Stimulated activated naive CD4-positive, alpha-beta T cell (primary cell): ENCODE results near the gene PCDHGA11.
"Not testable (repeated sequence)": the region's sequence is repeated elsewhere in the genome, so short reads cannot be mapped to it uniquely, and the experiment has no call there.

Source experiments
- DNase-seq, 6 experiments: peaks; one replicate each; lab custom pipeline; 2025; lab: John Stamatoyannopoulos, UW

Gene PCDHGA11

DNA sequence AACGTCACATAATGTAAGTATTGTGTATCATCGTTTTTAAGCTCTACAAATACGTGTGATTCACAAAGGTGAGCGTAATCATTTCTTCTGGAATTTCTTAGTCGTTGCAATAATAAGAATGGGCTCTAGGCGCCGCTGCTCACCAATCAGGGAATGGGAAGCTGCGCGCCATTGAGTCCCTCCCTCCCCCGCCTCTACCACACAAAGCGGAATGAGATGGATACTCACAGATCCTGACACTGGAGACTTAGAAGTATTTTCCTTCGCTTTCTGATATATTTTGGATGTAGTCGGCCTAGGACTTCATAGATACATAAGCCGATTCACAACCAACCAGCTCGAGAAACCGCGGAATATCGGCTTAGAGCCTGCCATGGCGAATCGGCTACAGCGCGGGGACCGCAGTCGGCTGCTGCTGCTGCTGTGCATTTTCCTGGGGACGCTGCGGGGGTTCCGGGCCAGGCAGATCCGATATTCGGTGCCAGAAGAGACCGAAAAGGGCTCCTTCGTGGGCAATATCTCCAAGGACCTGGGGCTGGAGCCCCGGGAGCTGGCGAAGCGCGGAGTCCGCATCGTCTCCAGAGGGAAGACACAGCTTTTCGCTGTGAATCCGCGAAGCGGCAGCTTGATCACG lies at the start of gene PCDHGA11:
TSS of gene PCDHGA11 (plus strand) at position 197 of the 634 bp plus-strand sequence. CDS start at position 374, 177 bp downstream.
- DNase-seq: peak in 3 of 6 experiments; percentile 5 to 57 (median 33)

DNA sequence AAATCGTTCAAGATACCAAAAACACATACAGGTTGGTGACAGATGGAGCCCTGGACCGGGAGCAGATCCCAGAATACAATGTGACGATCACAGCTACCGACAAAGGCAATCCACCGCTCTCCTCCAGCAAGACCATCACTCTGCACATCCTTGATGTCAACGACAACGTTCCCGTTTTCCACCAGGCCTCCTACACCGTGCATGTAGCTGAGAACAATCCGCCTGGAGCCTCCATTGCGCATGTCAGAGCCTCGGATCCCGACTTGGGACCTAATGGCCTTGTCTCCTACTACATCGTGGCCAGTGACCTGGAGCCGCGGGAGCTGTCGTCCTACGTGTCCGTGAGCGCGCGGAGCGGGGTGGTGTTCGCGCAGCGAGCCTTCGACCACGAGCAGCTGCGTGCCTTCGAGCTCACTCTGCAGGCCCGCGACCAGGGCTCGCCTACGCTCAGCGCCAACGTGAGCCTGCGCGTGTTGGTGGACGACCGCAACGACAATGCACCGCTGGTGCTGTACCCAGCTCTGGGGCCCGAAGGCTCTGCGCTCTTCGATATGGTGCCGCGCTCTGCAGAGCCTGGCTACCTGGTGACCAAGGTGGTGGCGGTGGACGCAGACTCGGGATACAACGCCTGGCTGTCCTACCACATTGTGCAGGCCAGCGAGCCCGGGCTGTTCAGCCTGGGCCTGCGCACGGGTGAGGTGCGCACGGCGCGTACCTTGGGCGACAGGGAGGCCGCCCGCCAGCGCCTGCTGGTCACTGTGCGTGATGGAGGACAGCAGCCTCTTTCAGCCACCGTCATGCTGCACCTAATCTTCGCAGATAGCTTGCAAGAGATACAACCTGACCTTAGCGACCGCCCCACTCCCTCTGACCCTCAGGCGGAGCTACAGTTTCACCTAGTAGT lies 49.0 kb upstream of the PCDHGA11 start:
- DNase-seq: no peak

DNA sequence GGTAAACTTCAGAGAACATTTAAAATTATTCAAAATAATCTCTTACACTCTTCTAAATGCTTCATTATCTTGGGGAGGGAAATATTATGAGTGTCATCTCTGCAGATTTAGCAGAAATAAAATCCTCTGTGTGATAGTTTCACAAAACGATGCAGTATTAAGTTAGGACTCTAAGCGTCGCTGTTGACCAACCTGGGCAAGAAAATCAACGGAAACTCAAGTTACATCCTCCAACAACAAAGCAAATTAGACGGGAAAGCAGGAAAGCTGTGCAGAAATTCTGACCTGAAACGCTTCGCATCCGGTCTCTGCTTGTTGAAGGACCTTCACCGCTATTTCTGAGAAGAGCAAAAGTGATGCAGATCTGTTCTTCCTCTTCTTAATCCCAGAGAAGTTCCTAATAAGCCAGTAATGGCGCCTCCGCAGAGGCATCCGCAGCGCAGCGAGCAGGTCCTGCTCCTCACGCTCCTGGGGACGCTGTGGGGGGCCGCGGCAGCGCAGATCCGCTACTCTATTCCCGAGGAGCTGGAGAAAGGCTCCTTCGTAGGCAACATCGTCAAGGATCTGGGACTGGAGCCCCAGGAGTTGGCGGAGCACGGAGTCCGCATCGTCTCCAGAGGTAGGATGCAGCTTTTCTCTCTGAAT lies 47.1 kb upstream of the PCDHGA11 start, which contains the start of gene PCDHGA6:
TSS of gene PCDHGA6 (plus strand) at position 219 of the 645 bp plus-strand sequence. CDS start at position 412, 193 bp downstream.
- DNase-seq: no peak

DNA sequence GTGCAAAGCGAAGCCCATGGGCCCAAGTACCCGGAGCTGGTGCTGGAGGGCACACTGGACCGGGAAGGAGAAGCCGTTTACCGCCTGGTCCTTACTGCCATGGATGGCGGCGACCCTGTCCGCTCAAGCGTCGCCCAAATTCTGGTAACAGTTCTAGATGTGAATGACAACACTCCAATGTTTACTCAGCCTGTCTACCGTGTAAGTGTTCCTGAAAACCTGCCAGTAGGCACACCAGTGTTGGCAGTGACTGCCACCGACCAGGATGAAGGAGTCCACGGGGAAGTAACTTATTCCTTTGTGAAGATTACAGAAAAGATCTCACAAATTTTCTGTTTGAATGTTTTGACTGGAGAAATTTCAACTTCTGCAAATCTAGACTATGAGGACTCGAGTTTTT lies 46.2 kb upstream of the PCDHGA11 start:
- no peak for DNase-seq

DNA sequence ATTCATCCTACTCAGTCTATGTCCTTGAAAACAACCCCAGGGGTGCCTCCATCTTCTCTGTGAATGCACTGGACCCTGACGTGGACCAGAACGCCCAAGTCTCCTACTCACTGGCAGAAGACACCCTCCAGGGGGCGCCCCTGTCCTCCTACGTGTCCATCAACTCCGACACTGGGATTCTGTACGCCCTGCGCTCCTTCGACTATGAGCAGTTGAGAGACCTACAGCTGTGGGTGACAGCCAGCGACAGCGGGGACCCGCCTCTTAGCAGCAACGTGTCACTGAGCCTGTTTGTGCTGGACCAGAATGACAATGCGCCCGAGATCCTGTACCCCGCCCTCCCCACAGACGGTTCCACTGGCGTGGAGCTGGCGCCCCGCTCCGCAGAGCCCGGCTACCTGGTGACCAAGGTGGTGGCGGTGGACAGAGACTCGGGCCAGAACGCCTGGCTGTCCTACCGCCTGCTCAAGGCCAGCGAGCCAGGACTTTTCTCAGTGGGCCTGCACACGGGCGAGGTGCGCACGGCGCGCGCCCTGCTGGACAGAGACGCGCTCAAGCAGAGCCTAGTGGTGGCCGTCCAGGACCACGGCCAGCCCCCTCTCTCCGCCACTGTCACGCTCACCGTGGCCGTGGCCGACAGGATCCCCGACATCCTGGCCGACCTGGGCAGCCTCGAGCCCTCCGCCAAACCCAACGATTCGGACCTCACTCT lies 45.3 kb upstream of the PCDHGA11 start:
- not testable (repeated sequence) for DNase-seq

DNA sequence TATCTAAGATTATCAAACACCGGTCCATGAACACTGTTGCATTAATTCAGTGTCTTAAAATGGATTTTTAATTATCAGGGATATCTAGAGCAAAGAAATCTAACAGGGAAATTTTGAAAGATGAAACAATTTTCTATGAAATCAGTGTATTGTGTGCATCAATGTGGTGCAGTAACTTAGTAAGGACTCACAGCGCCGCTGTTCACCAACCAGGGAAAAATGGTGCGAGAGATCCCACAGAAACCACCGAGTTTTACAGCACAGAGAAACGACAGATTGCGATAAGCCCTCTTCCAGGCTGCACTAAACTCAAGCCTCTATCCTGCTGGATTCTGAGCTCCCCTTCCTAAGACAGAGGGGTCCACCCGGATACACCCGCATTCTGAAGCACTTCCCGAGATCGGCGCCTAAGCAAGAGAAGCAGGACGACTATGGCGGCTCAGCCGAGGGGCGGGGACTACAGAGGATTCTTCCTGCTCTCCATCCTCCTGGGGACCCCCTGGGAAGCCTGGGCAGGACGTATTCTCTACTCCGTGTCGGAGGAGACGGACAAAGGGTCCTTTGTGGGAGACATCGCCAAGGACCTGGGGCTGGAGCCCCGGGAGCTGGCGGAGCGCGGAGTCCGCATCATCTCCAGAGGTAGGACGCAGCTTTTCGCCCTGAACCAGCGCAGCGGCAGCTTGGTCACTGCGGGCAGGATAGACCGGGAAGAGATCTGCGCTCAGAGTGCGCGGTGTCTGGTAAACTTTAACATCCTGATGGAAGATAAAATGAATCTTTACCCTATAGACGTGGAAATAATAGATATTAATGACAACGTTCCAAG lies 38.2 kb upstream of the PCDHGA11 start, which contains the start of gene PCDHGA7:
TSS of gene PCDHGA7 (plus strand) at position 274 of the 826 bp plus-strand sequence. CDS start at position 432, 158 bp downstream.
- DNase-seq: no peak

DNA sequence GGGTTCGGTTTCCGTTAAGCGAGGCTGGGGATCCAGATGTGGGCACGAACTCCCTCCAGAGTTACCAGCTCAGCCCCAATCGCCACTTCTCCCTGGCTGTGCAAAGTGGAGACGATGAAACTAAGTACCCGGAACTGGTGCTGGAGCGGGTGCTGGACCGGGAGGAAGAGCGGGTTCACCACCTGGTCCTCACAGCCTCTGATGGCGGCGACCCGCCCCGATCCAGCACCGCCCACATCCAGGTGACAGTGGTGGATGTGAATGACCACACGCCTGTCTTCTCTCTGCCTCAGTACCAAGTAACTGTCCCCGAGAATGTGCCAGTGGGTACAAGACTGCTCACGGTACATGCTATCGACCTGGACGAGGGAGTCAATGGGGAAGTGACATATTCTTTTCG lies 37.5 kb upstream of the PCDHGA11 start:
- no peak for DNase-seq

DNA sequence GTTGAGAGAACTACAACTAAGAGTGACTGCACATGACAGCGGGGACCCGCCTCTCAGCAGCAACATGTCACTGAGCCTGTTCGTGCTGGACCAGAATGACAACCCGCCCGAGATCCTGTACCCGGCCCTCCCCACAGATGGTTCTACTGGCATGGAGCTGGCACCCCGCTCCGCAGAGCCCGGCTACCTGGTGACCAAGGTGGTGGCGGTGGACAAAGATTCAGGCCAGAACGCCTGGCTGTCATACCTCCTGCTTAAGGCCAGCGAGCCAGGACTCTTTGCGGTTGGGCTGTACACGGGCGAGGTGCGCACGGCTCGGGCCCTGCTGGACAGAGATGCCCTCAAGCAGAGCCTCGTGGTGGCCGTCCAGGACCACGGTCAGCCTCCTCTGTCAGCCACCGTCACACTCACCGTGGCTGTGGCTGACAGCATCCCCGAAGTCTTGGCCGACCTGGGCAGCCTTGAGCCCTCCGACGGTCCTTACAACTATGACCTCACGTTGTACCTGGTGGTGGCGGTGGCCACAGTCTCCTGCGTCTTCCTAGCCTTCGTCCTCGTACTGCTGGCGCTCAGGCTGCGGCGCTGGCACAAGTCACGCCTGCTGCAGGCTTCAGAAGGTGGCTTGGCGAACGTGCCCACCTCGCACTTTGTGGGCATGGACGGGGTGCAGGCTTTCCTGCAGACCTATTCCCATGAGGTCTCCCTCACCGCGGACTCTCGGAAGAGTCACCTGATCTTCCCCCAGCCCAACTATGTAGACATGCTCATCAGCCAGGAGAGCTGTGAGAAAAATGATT lies 36.2 kb upstream of the PCDHGA11 start:
- no peak for DNase-seq

DNA sequence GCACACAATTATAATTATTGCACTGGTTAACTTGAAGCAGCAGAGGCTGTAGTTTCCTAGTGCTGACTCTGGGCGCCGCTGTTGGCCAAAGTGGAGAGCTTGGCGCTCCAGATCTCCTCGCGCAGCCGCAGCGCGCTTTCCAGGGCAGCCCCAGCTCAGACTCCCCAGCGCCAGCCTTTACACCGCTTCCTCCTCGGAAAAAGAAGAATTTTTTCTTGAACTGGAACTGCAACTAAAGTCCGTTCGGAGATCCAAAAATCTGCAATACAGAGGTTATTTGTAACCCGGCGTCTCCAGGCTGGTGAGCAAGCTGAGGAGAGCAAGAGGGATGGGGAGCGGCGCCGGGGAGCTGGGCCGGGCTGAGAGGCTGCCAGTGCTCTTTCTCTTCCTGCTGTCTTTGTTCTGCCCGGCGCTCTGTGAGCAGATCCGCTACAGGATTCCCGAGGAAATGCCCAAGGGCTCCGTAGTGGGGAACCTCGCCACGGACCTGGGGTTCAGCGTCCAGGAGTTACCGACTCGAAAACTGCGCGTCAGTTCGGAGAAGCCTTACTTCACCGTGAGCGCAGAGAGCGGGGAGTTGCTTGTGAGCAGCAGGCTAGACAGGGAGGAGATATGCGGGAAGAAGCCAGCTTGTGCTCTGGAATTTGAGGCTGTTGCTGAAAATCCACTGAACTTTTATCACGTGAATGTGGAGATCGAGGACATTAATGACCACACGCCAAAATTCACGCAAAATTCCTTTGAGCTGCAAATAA lies 33.1 kb upstream of the PCDHGA11 start, which contains the start of gene PCDHGB4:
TSS of gene PCDHGB4 (plus strand) at position 142 of the 755 bp plus-strand sequence. CDS start at position 329, 187 bp downstream.
- peak in 1 of 6 experiments; percentile 9 for DNase-seq

DNA sequence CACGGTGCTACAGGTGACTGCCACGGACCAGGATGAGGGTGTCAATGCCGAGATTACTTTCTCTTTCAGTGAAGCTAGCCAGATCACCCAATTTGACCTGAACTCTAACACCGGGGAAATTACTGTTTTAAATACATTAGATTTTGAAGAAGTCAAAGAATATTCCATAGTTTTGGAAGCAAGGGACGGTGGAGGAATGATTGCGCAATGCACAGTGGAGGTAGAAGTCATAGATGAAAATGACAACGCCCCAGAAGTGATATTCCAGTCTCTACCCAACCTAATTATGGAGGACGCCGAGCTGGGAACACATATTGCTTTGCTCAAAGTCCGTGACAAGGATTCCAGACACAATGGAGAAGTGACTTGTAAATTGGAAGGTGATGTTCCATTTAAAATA lies 32.2 kb upstream of the PCDHGA11 start:
- no peak for DNase-seq

DNA sequence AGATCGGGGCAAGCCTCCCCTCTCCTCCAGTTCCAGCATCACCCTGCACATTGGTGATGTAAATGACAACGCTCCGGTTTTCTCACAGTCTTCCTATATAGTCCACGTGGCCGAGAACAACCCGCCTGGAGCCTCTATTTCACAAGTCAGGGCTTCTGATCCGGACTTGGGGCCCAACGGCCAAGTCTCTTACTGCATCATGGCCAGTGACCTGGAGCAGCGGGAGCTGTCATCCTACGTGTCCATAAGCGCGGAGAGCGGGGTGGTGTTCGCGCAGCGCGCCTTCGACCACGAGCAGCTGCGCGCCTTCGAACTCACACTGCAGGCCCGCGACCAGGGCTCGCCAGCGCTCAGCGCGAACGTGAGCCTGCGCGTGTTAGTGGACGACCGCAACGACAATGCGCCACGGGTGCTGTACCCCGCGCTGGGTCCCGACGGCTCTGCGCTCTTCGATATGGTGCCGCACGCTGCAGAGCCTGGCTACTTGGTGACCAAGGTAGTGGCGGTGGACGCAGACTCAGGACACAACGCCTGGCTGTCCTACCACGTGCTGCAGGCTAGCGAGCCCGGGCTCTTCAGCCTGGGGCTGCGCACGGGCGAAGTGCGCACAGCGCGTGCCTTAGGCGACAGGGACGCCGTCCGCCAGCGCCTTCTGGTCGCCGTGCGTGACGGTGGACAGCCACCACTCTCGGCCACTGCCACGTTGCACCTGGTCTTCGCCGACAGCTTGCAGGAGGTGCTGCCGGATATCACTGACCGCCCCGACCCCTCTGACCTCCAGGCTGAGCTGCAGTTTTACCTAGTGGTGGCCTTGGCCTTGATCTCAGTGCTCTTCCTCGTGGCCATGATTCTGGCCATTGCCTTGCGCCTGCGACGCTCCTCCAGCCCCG lies 31.5 kb upstream of the PCDHGA11 start:
- DNase-seq: no peak

DNA sequence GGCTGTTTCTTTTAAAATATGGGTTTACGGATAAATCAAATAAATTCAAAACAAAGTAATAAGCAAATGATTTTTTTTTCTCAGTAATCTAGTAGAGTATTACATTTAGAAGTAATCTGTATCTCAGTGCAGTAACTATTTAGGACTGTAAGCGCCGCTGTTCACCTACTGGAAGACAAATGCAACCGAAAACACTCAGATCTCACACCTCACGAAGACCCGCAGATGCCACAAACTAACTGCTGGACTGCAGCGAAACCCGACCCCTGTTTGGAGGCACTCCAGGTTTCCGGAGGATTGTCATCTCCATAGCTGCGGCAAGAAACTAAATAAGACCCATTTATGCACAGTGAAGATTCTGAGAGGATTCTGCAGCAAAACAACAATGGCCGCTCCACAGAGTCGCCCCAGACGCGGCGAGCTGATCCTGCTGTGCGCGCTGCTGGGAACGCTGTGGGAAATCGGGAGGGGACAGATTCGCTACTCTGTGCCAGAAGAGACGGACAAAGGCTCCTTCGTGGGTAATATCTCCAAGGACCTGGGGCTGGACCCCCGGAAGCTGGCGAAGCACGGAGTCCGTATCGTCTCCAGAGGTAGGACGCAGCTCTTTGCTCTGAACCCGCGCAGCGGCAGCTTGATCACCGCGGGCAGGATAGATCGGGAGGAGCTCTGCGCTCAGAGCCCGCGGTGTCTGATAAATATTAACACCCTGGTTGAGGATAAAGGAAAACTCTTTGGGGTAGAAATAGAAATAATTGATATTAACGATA lies 28.2 kb upstream of the PCDHGA11 start, which contains the start of gene PCDHGA8:
TSS of gene PCDHGA8 (plus strand) at position 205 of the 770 bp plus-strand sequence. CDS start at position 386, 181 bp downstream.
- DNase-seq: no peak

DNA sequence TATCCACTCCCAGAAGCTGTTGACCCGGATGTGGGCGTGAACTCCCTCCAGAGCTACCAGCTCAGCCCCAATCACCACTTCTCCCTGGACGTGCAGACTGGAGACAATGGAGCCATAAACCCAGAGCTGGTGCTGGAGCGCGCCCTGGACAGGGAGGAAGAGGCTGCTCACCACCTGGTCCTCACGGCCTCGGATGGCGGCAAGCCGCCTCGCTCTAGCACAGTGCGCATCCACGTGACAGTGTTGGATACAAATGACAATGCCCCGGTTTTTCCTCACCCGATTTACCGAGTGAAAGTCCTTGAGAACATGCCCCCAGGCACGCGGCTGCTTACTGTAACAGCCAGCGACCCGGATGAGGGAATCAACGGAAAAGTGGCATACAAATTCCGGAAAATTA lies 27.6 kb upstream of the PCDHGA11 start:
- DNase-seq: no peak

DNA sequence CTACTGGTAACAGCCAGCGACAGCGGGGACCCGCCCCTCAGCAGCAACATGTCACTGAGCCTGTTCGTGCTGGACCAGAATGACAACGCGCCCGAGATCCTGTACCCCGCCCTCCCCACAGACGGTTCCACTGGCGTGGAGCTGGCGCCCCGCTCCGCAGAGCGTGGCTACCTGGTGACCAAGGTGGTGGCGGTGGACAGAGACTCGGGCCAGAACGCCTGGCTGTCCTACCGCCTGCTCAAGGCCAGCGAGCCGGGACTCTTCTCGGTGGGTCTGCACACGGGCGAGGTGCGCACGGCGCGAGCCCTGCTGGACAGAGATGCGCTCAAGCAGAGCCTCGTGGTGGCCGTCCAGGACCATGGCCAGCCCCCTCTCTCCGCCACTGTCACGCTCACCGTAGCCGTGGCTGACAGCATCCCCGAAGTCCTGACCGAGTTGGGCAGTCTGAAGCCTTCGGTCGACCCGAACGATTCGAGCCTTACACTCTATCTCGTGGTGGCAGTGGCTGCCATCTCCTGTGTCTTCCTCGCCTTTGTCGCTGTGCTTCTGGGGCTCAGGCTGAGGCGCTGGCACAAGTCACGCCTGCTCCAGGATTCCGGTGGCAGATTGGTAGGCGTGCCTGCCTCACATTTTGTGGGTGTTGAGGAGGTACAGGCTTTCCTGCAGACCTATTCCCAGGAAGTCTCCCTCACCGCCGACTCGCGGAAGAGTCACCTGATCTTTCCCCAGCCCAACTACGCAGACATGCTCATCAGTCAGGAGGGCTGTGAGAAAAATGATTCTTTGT lies 26.3 kb upstream of the PCDHGA11 start:
- DNase-seq: not testable (repeated sequence)

DNA sequence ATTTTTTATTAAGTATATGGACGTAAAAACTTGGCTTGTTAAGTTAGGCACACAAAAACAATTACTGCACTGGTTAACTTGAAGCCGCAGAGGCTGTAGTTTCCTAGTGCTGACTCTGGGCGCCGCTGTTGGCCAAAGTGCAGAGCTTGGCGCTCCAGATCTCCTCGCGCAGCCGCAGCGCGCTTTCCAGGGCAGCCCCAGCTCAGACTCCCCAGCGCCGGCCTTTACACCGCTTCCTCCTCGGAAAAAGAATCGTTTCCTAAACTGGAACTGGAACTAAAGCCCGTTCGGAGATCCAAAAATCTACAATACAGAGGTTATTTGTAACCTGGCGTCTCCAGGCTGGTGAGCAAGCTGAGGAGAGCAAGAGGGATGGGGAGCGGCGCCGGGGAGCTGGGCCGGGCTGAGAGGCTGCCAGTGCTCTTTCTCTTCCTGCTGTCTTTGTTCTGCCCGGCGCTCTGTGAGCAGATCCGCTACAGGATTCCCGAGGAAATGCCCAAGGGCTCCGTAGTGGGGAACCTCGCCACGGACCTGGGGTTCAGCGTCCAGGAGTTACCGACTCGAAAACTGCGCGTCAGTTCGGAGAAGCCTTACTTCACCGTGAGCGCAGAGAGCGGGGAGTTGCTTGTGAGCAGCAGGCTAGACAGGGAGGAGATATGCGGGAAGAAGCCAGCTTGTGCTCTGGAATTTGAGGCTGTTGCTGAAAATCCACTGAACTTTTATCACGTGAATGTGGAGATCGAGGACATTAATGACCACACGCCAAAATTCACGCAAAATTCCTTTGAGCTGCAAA lies 22.9 kb upstream of the PCDHGA11 start, which contains the start of gene PCDHGB5:
TSS of gene PCDHGB5 (plus strand) at position 192 of the 796 bp plus-strand sequence. CDS start at position 373, 181 bp downstream.
- peak in 3 of 6 experiments; percentile 17 to 36 (median 33) for DNase-seq
